Right renal cortex interstitium (tissue), 3 donors: ENCODE data around the gene ACTG2. TPM values are rescaled to one million over a fixed set of nuclear protein-coding genes. Genes with fewer than 3 reads are reported as not detected.
"Not testable (repeated sequence)": the region's sequence is repeated elsewhere in the genome, so short reads cannot be mapped to it uniquely, and the experiment has no call there.

ENCODE experiments used
- DNase-seq, 3 donors: peaks; one replicate each; pipeline ENCODE4 v3.0.0-alpha.2; 2013; ENCODE audit warnings: low read depth in 3 of 3, low spot score in 2 of 3
- polyA plus RNA-seq, 3 donors: library from polyadenylated mRNA; unstranded; fragments of 120-200 nt; gene quantifications; one replicate each; pipeline ENCODE4 v1.2.1, GENCODE V29; 2013; ENCODE audit not compliant: insufficient read length in 3 of 3

Gene ACTG2
- polyA plus RNA-seq, result under 1 TPM; 0.64 to 0.93 (median 0.65) TPM

- DNase-seq, result no peak
These were observed at the start of gene ACTG2 for GRCh38 chr2:73892631-73893329. Gene ACTG2 (plus strand): TSS chr2:73893008. CDS start chr2:73901312, 8,304 bp downstream.

GRCh38 chr2:73844087-73844486, 48.7 kb upstream of the ACTG2 start:
- DNase-seq, result no peak

GRCh38 chr2:73850009-73850408, 42.8 kb upstream of the ACTG2 start:
- DNase-seq, result no peak

GRCh38 chr2:73851274-73851673, 41.5 kb upstream of the ACTG2 start:
- DNase-seq, result no peak

- DNase-seq, result no peak
These were observed 40.8 kb upstream of the ACTG2 start for GRCh38 chr2:73852020-73852419.

GRCh38 chr2:73855526-73855925, 37.3 kb upstream of the ACTG2 start:
- DNase-seq, result no peak

GRCh38 chr2:73856214-73856613, 36.6 kb upstream of the ACTG2 start:
- DNase-seq, result no peak

GRCh38 chr2:73859721-73860586, 32.9 kb upstream of the ACTG2 start:
- DNase-seq, result no peak

- no peak for DNase-seq
These were observed 29.8 kb upstream of the ACTG2 start for GRCh38 chr2:73862987-73863386.

- DNase-seq, result no peak
These were observed 24.4 kb upstream of the ACTG2 start for GRCh38 chr2:73868204-73868978.

GRCh38 chr2:73870084-73870483, 22.7 kb upstream of the ACTG2 start:
- DNase-seq, result peak in 1 of 3 donors; percentile 4

GRCh38 chr2:73877071-73877802, 15.6 kb upstream of the ACTG2 start:
- DNase-seq, result no peak

- not testable (repeated sequence) for DNase-seq
These were observed 14.8 kb upstream of the ACTG2 start for GRCh38 chr2:73877984-73878383.

- DNase-seq, result no peak
These were observed 7.4 kb upstream of the ACTG2 start for GRCh38 chr2:73885406-73885805.

GRCh38 chr2:73886357-73886756, 6.5 kb upstream of the ACTG2 start:
- no peak for DNase-seq

GRCh38 chr2:73887596-73888353, 5.0 kb upstream of the ACTG2 start:
- DNase-seq, result not testable (repeated sequence)

GRCh38 chr2:73888388-73888787, 4.4 kb upstream of the ACTG2 start:
- no peak for DNase-seq

GRCh38 chr2:73889206-73889605, 3.6 kb upstream of the ACTG2 start:
- no peak for DNase-seq

- DNase-seq, result no peak
These were observed 2.3 kb upstream of the ACTG2 start for GRCh38 chr2:73890301-73891092.
